GM18517 (cell line): Measurements from ENCODE around the gene NTS.

ENCODE experiments used
- ATAC-seq: cut with Tn5 transposase; IDR thresholded peaks from one replicate; pipeline ENCODE4 v1.9.1; 2021; ENCODE audit warnings: mild to moderate bottlenecking, moderate library complexity; ENCODE audit not compliant: unreplicated experiment

Gene NTS

DNA sequence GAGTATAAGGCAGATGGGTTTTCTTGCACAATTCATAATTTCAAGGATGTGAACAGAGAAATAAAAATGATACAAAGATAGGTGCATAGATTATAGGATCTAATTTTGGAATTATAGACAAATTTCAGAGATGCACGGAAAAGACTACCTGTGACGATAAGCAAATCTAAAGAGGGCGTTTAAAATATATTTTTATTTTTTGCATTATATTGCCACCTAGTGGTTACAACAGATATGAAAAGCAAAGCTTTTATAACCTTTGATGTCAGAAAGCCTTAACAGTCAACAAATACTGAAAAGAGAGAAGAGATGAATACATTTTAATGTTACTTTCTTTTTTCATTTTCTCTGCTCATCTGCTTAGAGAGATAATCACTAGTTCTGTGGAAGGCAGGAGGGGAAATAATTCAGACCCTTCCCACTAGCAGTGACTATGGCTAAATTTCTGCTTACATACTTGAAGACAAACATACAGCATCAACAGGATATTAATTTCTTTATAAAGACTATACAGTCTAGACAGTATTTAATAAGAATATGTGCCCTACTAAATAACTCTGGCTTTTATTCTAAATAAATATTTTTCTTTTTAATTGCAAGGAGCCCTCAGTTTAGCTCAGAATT lies 46.3 kb downstream of the NTS start:
- peak; percentile 86 for ATAC-seq

DNA sequence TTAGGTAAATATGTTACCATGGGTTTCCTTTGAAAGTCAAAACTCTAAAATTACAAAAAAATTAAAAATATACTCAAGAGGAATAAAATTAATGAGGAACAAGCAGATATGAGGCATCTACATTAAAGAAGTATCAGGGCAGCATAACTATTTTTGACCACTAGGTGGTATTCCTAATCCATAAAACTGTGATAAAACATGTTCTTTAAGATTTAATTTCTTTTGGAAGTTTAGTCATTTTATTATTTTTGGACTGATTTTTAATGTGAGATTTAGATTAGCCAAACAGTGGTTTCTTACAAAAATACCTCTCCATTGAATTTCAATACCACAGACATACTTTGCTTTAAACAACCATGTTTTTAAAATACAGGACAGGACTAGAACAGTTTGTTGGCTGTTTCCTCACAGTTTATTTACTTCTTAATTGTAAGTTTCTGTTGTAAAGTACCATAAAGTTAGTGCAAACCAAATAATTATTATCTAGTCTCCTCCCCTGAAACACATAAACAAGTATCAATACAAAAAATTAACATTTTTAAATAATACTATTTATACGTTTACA lies 49.8 kb downstream of the NTS start:
- no peak for ATAC-seq

DNA sequence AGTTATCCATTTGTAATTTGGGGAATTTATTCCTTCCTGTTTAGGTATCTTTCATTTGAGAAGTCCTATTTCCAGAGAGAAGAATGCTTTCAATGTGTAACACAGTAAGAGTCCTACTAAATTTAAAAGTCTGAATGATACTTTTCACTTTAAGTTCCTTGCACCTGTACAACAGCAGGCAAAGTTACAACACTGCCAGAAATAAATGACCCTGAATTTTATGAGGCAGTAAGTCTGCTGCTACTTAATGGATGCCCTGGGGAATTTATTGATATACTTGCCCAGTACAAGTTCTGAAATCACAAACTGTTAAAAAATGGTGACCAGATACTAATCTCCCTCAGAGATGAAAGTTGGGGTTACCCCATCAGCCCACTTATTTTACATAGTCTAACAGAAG lies 53.1 kb downstream of the NTS start:
- no peak for ATAC-seq
